ENCODE measurements around the gene ZSCAN22.
"Not testable (repeated sequence)": the region's sequence is repeated elsewhere in the genome, so short reads cannot be mapped to it uniquely, and the experiment has no call there.

The ZSCAN22 gene

GRCh38 chr19:58319241-58319640 lies 7.6 kb upstream of the ZSCAN22 start:
- no peak for DNase-seq

- DNase-seq: no peak
These were observed 1.3 kb upstream of the ZSCAN22 start for GRCh38 chr19:58325311-58326022.

- no peak for DNase-seq
These were observed 287 bp upstream of the ZSCAN22 start for GRCh38 chr19:58326501-58326913.

- DNase-seq: peak; percentile 25
These were observed 2.2 kb downstream of the ZSCAN22 start for GRCh38 chr19:58328999-58329398.

- DNase-seq: no peak
These were observed 3.7 kb downstream of the ZSCAN22 start for GRCh38 chr19:58330458-58330857.

- no peak for DNase-seq
These were observed 5.9 kb downstream of the ZSCAN22 start for GRCh38 chr19:58332697-58333096.

- no peak for DNase-seq
These were observed 8.0 kb downstream of the ZSCAN22 start for GRCh38 chr19:58334691-58335249.

GRCh38 chr19:58335630-58336029 lies 8.8 kb downstream of the ZSCAN22 start:
- DNase-seq: no peak

- DNase-seq: no peak
These were observed 9.4 kb downstream of the ZSCAN22 start for GRCh38 chr19:58336216-58336615.

GRCh38 chr19:58336820-58337219 lies 10.0 kb downstream of the ZSCAN22 start:
- no peak for DNase-seq

- no peak for DNase-seq
These were observed 11.5 kb downstream of the ZSCAN22 start for GRCh38 chr19:58338336-58338735.

GRCh38 chr19:58338825-58339558 lies 12.2 kb downstream of the ZSCAN22 start:
- DNase-seq: no peak

GRCh38 chr19:58345558-58345957 lies 18.8 kb downstream of the ZSCAN22 start:
- DNase-seq: no peak

GRCh38 chr19:58346961-58347929 lies 20.5 kb downstream of the ZSCAN22 start:
- DNase-seq: peak; percentile 78

- not testable (repeated sequence) for DNase-seq
These were observed 21.3 kb downstream of the ZSCAN22 start for GRCh38 chr19:58348080-58348479.

GRCh38 chr19:58349590-58349989 lies 22.8 kb downstream of the ZSCAN22 start:
- no peak for DNase-seq

- DNase-seq: no peak
These were observed 23.4 kb downstream of the ZSCAN22 start for GRCh38 chr19:58350001-58350861.

- no peak for DNase-seq
These were observed 24.2 kb downstream of the ZSCAN22 start for GRCh38 chr19:58350871-58351557.

- DNase-seq: no peak
These were observed 24.7 kb downstream of the ZSCAN22 start for GRCh38 chr19:58351558-58351878.

- no peak for DNase-seq
These were observed 25.4 kb downstream of the ZSCAN22 start for GRCh38 chr19:58351990-58352755.
